Glomerular visceral epithelial cell (primary cell): ENCODE measurements around the gene RNF223.

Experiments
- DNase-seq: peaks from one replicate; pipeline ENCODE4 v3.0.0-alpha.2; 2016; ENCODE audit errors: extremely low spot score

Gene RNF223

DNA sequence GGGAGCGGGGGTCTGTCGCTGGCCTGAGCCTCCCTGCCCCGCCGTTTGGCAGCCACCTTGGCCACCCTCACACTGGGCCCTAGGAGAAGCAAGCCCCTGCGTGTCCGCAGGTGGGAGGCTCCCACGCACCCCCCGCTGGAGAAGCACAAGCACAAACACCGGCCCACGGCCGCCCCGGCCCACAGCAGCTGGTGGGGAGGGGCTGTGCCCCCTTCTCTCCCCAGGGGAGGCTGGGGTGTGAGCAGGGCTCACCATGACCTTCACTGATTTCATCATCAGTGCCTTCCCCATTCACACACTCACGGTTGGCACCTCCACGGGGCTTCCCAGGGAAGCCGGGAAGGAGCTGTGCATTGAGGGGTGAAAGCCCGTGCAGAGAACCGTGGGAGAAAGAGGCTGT, 46.3 kb downstream of the RNF223 start:
- DNase-seq: no peak

DNA sequence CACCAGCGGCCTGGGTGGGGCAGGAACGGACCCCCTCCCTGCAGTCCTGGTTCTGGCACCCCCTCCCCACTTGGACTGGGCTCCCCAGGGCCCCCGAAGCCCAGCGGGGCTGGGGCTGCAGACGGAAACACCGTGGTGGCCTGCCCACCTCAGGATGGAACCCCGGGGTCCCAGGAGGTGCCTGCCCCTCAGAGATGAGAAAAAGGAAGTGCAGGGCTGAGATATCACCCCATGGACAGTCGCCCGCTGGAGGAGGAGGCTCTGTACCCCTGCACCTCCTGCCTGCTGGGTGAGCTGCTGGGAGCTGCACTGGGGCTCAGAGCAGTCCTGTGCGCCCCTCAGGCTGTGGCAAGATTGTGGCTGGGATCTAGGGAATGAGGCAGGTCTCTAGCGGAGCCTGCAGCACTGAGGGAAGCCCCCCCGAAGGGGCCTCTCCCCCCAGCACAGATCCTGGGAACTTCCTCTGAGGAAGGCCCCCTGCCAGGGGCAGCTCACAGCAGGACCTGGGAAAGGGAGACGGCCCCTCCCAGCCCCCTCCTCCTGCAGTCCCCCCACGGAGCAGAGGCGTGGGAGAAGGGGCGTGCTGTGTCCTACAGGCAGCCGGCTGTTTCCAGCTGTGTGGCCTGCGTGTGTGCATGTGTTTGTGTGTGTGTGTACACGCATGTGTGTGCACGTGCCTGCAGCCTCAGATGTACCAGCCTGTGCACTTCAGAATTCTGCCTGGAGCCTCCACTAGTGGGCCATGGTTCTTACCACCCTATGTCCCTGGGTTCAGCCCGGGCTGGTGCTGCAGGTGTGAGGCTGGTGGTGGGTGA, 47.3 kb downstream of the RNF223 start:
- DNase-seq: no peak

- no peak for DNase-seq
Measured at GRCh38 chr1:1025730-1026129, 48.4 kb downstream of the RNF223 start.

GRCh38 chr1:1024771-1025699, 49.1 kb downstream of the RNF223 start:
- DNase-seq: peak; percentile 88

- DNase-seq: no peak
Measured at GRCh38 chr1:1024149-1024770, 49.8 kb downstream of the RNF223 start.

DNA sequence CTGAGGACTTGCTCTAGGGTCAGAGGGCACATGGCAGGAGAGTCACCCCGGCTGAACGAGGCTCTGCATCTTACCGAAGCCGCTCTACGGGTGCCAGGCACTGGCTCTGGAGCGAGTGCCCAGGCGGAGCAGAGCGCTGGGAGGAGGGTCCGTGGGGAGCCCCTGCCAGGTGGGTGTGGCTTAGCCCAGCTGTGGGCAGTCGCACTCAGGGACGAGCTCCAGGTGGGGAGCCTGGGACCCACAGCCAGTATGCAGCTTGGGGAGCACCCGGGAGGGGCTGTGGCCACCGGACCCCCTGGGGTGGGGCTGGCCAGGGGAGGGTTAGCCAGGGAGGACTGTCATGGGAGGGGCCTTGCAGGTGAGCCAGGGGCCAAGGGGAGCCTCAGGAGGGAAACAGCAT, 50.4 kb downstream of the RNF223 start:
- no peak for DNase-seq

DNA sequence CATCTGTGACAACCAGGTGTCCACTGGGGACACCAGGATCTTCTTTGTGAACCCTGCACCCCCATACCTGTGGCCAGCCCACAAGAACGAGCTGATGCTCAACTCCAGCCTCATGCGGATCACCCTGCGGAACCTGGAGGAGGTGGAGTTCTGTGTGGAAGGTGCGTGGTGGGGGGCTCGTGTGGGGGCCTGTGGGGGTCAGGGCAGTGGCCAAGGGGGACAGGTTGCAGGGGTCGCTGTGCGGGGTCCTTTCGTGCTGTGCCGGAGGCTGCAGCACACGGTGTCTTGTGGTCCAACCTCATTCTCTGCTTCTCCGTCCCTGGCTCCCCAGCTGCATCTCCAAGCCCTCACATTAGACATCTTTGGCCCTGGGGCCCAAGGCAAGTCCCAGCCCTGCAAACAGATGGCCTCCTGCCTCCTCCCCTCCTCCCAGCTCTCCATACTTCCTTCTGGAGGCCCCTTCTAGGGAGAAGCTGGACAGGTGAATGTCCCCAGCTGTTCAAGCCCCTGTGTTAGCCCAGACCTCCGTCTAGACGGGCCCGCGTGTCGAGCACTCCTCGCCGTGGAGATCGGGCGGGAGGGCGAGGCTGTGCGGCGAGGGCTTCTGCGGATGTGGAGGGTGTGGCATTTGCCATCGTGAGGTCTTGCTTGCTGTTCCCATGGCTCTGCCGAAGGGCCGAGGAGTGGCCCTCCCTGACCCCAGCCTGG, 51.6 kb downstream of the RNF223 start:
- no peak for DNase-seq

DNA sequence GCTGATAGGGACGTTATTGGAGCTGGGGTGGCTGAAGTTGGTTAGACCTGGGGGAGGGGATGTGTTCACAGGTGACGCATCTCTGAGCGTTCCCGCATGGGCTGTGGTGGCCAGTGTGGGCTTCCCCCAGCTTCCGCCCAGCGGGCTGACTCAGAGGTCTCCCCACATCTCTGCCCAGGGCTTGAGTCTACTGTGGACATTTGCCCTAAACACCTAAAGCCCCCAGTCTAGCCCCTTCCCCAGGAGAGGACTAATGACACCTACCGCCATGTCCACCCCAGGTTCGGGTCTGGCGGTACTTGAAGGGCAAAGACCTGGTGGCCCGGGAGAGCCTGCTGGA, 52.2 kb downstream of the RNF223 start:
- peak; percentile 86 for DNase-seq

DNA sequence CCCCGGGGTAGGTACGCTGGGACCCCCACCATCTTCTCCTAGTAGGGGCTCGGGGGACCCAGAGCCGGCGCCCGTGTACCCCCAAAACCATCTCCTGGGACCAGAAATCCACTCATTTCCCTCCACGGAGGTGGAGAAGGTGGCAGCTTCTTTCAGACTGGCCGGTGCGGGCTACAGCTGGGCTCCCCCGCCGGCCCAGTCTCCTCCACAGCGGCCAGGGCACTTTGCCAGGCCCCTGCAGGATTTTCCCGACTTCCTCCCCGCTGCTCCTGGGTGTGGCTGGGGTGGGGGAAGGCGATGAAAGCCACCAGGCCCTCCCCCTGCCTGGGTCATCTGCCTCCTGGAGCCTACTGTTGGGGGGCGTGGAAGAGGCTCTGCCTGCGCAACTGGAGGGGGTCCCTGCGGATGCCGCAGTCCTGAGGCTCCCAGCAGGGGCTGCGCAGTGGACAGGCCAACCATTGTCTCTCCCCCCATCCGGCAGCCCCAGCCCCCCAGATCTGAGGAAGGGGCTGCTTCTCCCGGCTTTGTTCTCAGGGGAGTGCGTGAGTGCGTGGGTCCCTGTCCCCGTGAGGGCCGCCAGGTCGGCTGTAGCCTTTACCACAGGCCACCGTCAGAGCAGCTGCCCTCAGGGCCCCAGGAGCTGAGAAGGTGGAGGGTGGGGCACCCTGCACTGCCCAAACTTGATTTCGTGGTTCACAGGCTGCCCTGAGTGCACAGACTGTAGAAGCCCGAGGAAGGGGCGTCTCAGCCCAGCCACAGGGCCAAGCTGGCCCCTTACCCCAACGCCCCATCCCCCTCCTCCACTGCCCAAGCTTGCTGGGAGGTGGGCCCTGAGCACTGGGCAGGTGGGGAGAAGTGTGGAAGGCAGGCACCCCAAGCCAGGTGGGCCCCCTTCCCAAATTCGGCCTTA, 52.8 kb downstream of the RNF223 start:
- peak; percentile 93 for DNase-seq
